HepG2 (cell line): ENCODE measurements around the gene PIM3. TPM values are rescaled to one million over a fixed set of nuclear protein-coding genes. Genes with fewer than 3 reads are reported as not detected.
A peak's percentile ranks its signal among the peaks of the same experiment; 100 is the strongest.

Experiments used
- EHMT2 ChIP-seq: fragments of 200-600 bp; sonication (generic); IDR thresholded peaks from 2 replicates; pipeline ENCODE4 v1.7.0; 2017; ENCODE audit warnings: antibody characterized with exemption, low read depth, low read length, borderline replicate concordance
- ELF4 ChIP-seq: sonication (generic); formaldehyde crosslinking; IDR thresholded peaks from 2 replicates; pipeline ENCODE4 v1.5.0; 2020; ENCODE audit warnings: missing genetic modification reagents, mild to moderate bottlenecking, moderate library complexity, borderline replicate concordance
- FIP1L1 ChIP-seq: fragments of 200-400 bp; formaldehyde crosslinking; IDR thresholded peaks from 2 replicates; pipeline ENCODE4 v1.6.1; 2018; ENCODE audit warnings: low read depth, mild to moderate bottlenecking, low read length, moderate library complexity, borderline replicate concordance; ENCODE audit not compliant: insufficient read depth
- FOSL1 ChIP-seq: sonication (generic); formaldehyde crosslinking; IDR thresholded peaks from 2 replicates; pipeline ENCODE4 v1.9.0; 2021; ENCODE audit warnings: missing genetic modification reagents, borderline replicate concordance
- GPBP1L1 ChIP-seq: sonication (generic); formaldehyde crosslinking; IDR thresholded peaks from 2 replicates; pipeline ENCODE4 v1.5.0; 2020; ENCODE audit warnings: mild to moderate bottlenecking, missing genetic modification reagents
- HMGXB4 ChIP-seq, 2 experiments: sonication (generic) in 1 of 2; formaldehyde crosslinking in 1 of 2; IDR thresholded peaks; 2 replicates each; pipeline versions ENCODE4 v1.4.0 to v1.6.1; 2018 to 2020; ENCODE audit warnings: missing genetic modification reagents in 2 of 2, borderline replicate concordance in 1 of 2, low read depth in 1 of 2, mild to moderate bottlenecking in 1 of 2, missing biosample characterization in 1 of 2
- NR2F6 ChIP-seq, 2 experiments: IDR thresholded peaks; 2 replicates each; pipeline ENCODE4 v1.6.1; 2016; ENCODE audit warnings: antibody characterized with exemption in 1 of 2, mild to moderate bottlenecking in 1 of 2
- RELA ChIP-seq: sonication (generic); formaldehyde crosslinking; IDR thresholded peaks from 2 replicates; pipeline ENCODE4 v1.4.0; 2020; ENCODE audit warnings: missing genetic modification reagents
- ZFY ChIP-seq: sonication (generic); formaldehyde crosslinking; IDR thresholded peaks from 2 replicates; pipeline ENCODE4 v1.4.0; 2020; ENCODE audit warnings: missing genetic modification reagents
- ZNF34 ChIP-seq: sonication (generic); formaldehyde crosslinking; IDR thresholded peaks from 2 replicates; pipeline ENCODE4 v1.4.0; 2020; ENCODE audit warnings: mild to moderate bottlenecking, missing genetic modification reagents, borderline replicate concordance
- polyA plus RNA-seq, 8 experiments: library from polyadenylated mRNA; depleted of rRNA in 3 of 8; stranded (reverse) in 7 of 8; unstranded in 1 of 8; fragments of >200 nt; fragmentation: Illumina TruSeq in 4 of 8; extraction: Trizol in 4 of 8; gene quantifications; 2 replicates each; pipeline versions ENCODE4 v1.2.1 to v1.2.3, GENCODE V29; 2011 to 2016; ENCODE audit warnings: low read depth in 4 of 8, missing spikeins in 1 of 8, mixed read lengths in 1 of 8; ENCODE audit not compliant: insufficient read depth in 1 of 8
- total RNA-seq, 5 experiments: library from RNA; depleted of rRNA; stranded (reverse); fragments of >200 nt; fragmentation: Illumina TruSeq; extraction: Trizol; gene quantifications; 2 replicates each; pipeline ENCODE4 v1.2.3, GENCODE V29; 2016; ENCODE audit warnings: low read depth in 1 of 5
- TF ChIP-seq, protein P1 (sequence below): sonication (generic); formaldehyde crosslinking; IDR thresholded peaks from 2 replicates; pipeline ENCODE4 v1.8.1; 2023; ENCODE audit warnings: missing genetic modification reagents, inconsistent platforms, borderline replicate concordance

PIM3 gene
- total and polyA plus RNA-seq, 2 of the 13 experiments (the other 11 are each of a cell fraction or from before 2014, with no cell fraction given), result 21.6 to 31.2 TPM

GRCh38 chr22:49958366-49958921, 2.1 kb upstream of the PIM3 start (continued):
- TF ChIP-seq HMGXB4 (CRISPR knock-in tag; IDR thresholded peaks at IDR 0.05; ENCODE audit: borderline replicate concordance in 1 of 2, low read depth in 1 of 2) (no peak), RELA (CRISPR knock-in tag) (no peak), EHMT2 (no peak), FOSL1 (CRISPR knock-in tag) (no peak), FIP1L1 (no peak), NR2F6 (IDR thresholded peaks at IDR 0.05) (no peak), NR2F6 (CRISPR knock-in tag; IDR thresholded peaks at IDR 0.05) (0 out of 2 replicates have a peak, but pooled peaks have one; percentile 29), GPBP1L1 (CRISPR knock-in tag) (no peak), ZFY (0 out of 2 replicates have a peak, but pooled peaks have one; percentile 13), ELF4 (CRISPR knock-in tag) (peak; percentile 3; the same call in 1 of the 2 replicates), ZNF34 (CRISPR knock-in tag) (no peak)
- TF ChIP-seq, protein P1, sequence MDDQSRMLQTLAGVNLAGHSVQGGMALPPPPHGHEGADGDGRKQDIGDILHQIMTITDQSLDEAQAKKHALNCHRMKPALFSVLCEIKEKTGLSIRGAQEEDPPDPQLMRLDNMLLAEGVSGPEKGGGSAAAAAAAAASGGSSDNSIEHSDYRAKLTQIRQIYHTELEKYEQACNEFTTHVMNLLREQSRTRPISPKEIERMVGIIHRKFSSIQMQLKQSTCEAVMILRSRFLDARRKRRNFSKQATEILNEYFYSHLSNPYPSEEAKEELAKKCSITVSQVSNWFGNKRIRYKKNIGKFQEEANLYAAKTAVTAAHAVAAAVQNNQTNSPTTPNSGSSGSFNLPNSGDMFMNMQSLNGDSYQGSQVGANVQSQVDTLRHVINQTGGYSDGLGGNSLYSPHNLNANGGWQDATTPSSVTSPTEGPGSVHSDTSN, result no peak
- TF ChIP-seq, all 625 proteins: peak for 6
